GM12878 (cell line): Measurements from ENCODE around the gene MSX1.

ENCODE experiments used
- GABPA ChIP-seq: IDR thresholded peaks from 2 replicates; pipeline ENCODE4 v1.6.1; 2014; ENCODE audit warnings: antibody characterized with exemption, low read depth, mild to moderate bottlenecking, inconsistent platforms
- IKZF1 ChIP-seq: fragments of 450-650 bp; conservative IDR thresholded peaks from 2 replicates; pipeline ENCODE4 v1.6.1; 2017; ENCODE audit warnings: antibody characterized with exemption, mild to moderate bottlenecking
- MYC ChIP-seq: IDR thresholded peaks from 2 replicates; pipeline ENCODE4 v1.6.1; 2011; ENCODE audit warnings: mild to moderate bottlenecking, low read length, moderate library complexity, inconsistent platforms; ENCODE audit not compliant: insufficient read depth, insufficient replicate concordance, insufficient read length, severe bottlenecking
- NFYB ChIP-seq: IDR thresholded peaks from 2 replicates; pipeline ENCODE4 v1.6.1; 2011; ENCODE audit warnings: low read depth, mild to moderate bottlenecking, low read length, improper control_type of control experiment, moderate library complexity; ENCODE audit not compliant: insufficient read depth
- SMAD1 ChIP-seq: fragments of 450-650 bp; IDR thresholded peaks from 2 replicates; pipeline ENCODE4 v1.6.1; 2018; ENCODE audit warnings: mild to moderate bottlenecking, low read depth; ENCODE audit not compliant: partially characterized antibody
- ZNF207 ChIP-seq: fragments of 450-650 bp; IDR thresholded peaks from 2 replicates; pipeline ENCODE4 v1.6.1; 2014; ENCODE audit warnings: antibody characterized with exemption, mild to moderate bottlenecking, borderline replicate concordance
- TF ChIP-seq, protein P1 (sequence below), 3 experiments: IDR thresholded peaks in 2 of 3; conservative IDR thresholded peaks in 1 of 3; 2 replicates each; pipeline ENCODE4 v1.5.1; 2011; ENCODE audit warnings: low read depth in 3 of 3, low read length in 3 of 3, mild to moderate bottlenecking in 3 of 3, control low read depth in 2 of 3, moderate library complexity in 2 of 3, inconsistent platforms in 1 of 3, mixed read lengths in 1 of 3; ENCODE audit not compliant: control insufficient read depth in 2 of 3, insufficient read depth in 1 of 3; ENCODE audit errors: extremely low read depth in 1 of 3

DNA sequence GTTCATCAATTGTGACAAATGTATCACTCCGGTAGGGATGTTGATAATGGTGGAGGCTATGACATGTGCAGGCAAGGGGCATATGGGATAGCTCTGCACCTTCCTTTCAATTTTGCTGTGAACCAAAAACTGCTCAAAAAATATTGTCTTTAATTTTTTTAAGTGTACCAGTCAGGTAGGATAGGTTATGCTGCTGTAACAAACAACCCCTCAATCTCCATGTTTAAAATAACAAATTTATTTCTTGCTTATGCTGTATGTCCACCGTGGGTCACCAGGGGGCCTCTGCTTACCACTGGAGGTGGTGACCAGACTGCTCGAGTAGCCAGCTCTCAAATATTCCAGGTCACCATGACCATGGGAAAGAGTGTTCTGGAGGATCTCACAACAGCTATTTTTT is 23.4 kb upstream of the MSX1 start:
- TF ChIP-seq MYC (no peak), GABPA (no peak), ZNF207 (no peak), IKZF1 (no peak), NFYB (no peak), SMAD1 (no peak)
- TF ChIP-seq, protein P1, sequence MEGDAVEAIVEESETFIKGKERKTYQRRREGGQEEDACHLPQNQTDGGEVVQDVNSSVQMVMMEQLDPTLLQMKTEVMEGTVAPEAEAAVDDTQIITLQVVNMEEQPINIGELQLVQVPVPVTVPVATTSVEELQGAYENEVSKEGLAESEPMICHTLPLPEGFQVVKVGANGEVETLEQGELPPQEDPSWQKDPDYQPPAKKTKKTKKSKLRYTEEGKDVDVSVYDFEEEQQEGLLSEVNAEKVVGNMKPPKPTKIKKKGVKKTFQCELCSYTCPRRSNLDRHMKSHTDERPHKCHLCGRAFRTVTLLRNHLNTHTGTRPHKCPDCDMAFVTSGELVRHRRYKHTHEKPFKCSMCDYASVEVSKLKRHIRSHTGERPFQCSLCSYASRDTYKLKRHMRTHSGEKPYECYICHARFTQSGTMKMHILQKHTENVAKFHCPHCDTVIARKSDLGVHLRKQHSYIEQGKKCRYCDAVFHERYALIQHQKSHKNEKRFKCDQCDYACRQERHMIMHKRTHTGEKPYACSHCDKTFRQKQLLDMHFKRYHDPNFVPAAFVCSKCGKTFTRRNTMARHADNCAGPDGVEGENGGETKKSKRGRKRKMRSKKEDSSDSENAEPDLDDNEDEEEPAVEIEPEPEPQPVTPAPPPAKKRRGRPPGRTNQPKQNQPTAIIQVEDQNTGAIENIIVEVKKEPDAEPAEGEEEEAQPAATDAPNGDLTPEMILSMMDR (IDR thresholded peaks at IDR 0.05 in 2 of 3, conservative IDR thresholded peaks at IDR 0.05 in 1 of 3; ENCODE audit: control insufficient read depth in 2 of 3, extremely low read depth in 1 of 3, insufficient read depth in 1 of 3, low read depth in 3 of 3, low read length in 3 of 3), result no peak
